HG02938 (cell line): Measurements from ENCODE around the gene DTWD2.

Experiments
- ATAC-seq: cut with Tn5 transposase; IDR thresholded peaks from one replicate; pipeline ENCODE4 v1.9.1; 2021; ENCODE audit warnings: mild to moderate bottlenecking, moderate library complexity; ENCODE audit not compliant: unreplicated experiment

Gene DTWD2, protein sequence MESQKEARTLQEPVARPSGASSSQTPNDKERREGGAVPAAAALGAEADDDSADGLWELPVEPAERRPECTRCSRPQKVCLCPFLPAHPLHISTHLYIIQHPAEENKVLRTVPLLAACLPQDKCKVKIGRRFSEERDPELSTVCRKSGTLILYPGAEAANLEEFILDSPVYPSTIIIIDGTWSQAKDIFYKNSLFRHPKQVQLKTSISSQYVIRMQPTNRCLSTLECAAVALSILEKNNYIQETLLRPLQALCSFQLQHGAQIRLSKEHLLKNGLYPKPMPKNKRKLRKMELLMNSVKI

DNA sequence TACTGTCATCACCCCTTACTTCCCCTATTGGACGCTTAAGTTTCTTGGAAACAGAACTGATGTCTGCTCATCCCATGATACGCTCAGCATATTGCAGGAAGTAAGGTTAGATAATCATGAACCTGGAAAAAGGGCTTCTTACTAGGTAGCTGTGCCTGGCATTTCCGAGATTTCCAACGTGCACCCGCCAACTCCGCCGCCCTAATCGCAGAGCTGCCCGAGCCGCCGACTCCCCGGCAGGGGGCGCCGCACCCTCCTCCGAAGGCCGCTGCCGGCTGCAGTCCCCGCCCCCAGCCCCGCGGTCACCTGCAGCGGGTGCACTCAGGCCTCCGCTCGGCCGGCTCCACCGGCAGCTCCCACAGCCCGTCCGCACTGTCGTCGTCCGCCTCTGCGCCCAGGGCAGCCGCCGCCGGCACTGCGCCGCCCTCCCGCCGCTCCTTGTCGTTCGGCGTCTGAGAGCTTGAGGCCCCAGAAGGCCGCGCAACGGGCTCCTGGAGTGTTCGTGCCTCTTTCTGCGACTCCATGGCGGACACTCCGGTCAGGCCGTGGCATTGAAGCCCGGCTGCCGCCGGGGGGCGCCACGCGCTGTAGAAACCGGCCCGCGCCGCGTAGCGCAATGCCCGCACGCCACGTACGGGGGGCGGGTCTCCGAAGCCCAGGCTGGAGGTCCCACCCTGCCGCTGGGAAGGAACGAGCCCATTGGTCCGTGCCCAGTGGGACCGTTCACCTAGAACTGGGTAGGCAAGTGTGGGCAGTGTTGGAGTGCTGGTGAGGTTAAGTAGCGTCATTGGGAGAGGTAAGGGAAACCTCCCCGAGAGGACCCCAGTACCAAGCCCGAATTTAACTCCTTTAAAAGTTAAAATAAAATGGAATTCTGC, at the start of gene DTWD2:
Gene DTWD2 (minus strand): TSS at position 560 of the 878 bp plus-strand sequence. CDS start 36 bp downstream, at position 524.
- ATAC-seq = peak; percentile 94

DNA sequence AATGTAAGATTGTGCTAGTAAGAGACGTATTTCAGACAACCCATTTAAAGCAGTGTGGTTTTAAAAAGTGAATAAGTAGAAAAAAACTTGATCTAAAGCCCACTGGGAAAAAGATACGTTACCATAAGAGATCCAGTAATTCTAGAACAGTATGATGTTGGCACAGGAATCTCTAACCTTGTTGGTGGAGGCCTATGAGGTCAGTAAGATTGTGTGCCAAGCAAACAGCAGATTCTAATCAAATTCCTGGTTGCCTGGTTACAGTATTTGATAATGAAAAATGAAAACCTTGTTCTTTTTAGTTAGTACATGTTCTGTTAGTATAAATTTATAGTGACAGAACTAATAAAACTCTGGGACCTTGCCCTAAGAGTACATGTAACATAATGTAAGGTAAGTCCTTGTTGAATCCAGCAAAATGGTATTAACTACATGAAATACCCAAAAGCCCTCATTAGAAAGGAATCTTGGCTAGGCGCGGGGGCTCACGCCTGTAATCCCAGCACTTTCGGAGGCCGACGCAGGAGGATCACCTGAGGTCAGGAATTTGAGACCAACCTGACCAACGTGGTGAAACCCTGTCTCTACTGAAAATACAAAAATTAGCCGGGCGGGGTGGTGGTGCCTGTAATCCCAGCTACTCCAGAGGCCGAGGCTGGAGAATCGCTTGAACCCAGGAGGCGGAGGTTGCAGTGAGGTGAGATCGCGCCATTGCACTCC, 49.3 kb upstream of the DTWD2 start:
- no peak for ATAC-seq

DNA sequence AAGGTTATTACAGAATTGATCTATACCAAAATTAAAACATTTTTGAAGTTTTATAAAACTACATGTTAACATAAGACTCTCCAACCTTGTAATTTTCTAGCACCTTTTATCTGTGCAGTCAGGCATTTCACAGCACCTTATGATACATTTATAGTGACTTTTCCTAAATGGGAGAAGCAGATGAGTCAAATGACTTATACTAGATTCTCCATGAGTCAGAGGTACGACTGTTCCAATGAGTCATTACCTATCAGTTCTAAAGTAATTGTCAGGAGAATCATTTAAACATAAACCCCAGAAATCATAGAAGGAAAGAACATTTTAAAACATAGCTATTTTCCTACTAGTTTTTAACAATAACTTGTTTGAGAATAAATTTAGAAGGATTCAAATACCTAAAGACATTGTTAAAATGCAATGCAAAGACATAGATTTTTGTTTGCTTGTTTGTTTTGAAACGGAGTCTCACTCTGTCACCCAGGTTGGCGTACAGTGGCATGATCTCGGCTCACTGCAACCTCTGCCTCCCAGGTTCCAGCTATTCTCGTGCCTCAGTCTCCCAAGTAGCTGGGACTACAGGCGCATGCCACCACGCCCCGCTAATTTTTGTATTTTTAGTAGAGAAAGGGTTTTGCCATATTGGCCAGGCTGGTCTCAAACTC, 47.9 kb upstream of the DTWD2 start:
- ATAC-seq = no peak

DNA sequence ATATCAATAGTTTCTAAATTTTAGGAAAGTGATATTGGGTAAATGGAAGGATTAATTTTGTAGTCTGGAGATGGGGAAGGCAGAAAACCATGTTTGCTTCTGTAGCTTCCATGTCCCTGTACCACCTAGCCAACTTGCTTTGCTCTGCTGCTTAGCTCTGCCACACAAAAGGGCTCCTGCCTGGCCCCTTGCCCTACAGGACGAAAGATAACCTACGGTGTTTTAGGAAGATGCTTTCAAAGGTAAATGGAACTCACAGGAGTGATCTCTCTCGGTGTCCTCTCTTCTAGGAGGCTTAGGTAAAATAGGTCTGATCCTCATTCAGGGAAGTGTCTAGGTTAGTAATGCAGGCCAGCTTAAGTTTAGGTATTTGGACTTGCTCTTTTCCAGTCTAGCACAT, 44.8 kb upstream of the DTWD2 start:
- ATAC-seq = no peak

DNA sequence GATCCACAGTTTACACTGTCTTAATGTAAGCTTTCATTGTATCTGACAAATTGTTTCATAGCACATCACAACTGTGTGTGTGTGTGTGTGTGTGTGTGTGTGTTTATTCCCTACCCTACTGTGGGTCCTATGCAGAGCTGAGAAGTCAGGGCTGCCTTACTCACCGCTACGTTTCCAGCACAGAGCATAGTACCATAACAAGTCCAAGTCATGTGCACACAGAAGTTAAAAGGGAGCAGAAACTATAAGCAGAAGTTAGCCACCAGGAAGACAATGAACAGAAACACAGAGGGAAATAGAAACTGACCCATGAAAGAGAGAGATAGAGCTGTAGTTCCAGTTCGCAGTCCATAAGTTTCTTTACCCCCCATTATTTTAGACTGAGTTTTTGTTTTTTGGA, 44.3 kb upstream of the DTWD2 start:
- ATAC-seq = peak; percentile 33

DNA sequence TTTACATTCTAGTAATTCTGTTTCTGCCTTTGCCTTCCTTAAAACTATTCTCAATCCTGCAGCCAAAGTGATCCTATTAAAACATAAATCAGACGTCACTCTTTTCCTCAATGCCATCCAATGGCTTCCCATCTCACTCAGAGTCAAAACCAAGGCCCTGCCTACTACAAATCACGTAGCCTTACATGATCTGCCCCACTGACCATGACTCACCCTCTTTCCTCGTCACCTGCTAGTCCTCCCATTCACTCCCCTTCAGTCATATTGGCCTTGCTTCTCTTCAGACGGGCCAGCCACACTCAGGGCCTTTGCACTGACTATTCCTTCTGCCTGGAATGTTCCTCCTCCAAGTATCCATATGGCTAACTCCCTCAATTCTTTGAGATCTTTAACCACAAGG, 43.6 kb upstream of the DTWD2 start:
- peak; percentile 60 for ATAC-seq

DNA sequence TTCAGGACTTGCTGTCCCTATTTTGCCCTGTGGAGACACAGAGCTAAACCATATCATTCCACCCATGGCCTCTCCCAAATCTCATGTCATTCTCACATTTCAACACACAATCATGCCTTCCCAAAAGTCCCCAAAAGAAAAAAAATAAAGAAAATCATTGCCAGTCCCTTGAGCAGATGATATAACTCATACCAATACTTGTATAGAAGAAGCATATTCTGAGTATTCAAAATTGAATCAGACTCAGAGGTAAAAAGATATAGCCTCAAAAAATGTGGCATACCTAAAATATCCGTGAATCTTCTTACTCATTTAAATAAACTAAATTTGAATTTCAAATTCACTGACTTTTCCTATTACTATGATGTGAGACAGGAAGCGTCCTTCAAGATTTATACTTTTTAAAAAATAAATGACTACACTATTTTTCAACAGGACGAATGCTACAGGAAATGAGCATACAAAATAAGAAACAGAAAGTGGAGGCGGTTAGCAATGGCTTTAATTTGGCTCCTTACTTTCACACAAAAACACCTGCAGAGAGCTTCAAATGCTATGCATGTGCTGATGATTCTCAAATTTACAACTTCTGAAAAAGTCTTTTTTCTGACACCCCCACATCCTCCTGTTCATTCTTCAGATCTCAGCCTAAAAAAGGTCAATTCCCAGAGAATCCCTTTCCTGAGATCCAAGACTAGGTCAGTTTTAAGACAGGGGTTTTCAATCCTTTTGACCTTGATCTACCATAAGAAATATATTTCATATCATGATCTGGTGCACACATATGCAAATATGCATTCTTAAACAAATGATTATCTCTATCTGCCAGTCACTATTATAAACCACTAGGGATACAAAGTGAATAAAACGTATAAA, 42.9 kb upstream of the DTWD2 start:
- peak; percentile 83 for ATAC-seq

DNA sequence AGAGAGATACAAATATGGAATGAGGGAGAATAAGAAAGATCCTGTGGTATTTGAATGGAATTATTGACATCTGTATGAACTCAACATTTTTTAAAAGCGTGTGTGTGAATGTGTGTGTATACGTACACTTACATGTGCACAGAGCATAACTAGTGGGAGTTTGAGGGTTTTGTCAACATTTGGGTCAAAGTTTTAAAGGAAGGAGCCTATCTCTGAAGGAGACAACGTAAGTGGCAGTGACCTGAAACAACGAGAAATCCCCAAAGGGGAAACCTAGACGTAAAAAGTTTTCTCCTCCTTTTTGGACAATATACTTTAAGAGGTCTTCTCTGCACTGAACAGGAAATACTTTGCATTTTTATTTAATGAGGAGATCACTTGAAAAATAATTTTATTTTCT, 40.2 kb upstream of the DTWD2 start:
- no peak for ATAC-seq

DNA sequence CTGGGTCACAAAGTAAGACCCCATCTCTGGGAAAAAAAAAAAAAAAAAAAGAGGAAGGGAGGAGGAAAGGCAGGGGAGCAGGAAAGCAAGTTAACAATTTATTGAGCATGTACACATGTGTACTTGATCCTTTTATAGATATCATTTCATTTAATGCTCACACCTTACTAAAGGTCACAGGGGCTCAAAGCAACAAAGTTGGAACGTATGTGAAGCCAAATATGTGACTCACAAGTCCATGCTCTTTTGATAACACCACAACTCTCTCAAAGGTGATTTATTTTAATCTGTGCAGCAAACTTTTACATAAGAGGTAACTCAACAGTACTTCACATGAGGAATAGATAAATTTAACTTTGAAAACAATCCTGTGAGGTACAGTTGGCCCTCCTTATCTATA, 34.4 kb upstream of the DTWD2 start:
- no peak for ATAC-seq

DNA sequence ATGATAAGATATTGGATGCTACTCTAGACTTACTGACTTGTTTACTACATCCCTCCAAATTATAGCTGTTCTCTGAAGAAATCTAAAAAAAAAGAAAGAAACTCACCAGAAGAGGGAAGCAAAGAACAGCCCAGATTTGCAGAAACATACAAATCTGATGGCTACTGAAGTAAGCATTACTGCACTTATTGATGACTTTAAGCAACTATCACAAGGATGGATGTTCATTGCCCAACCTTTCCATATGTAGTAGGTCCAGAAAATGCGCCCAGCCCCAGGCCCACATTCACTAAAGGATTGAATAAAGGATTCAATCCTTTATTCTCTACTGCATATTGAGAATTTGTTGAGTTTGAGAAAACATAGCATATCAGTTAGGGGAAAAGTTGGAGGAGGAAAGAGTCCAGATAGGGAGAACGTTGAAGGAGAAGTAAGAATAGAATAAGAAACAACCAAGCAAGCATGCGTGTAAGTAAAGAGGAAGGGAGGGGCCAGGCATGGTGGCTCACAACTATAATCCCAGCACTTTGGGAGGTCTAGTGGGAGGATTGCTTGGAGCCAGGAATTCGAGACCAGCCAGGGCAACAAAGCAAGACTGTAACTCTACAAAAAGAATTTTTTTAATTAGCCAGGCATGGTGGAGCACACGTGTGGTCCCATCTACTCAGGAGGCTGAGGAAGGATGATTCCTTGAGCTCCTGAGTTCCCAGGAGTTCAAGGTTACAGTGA, 33.8 kb upstream of the DTWD2 start:
- ATAC-seq = peak; percentile 76

DNA sequence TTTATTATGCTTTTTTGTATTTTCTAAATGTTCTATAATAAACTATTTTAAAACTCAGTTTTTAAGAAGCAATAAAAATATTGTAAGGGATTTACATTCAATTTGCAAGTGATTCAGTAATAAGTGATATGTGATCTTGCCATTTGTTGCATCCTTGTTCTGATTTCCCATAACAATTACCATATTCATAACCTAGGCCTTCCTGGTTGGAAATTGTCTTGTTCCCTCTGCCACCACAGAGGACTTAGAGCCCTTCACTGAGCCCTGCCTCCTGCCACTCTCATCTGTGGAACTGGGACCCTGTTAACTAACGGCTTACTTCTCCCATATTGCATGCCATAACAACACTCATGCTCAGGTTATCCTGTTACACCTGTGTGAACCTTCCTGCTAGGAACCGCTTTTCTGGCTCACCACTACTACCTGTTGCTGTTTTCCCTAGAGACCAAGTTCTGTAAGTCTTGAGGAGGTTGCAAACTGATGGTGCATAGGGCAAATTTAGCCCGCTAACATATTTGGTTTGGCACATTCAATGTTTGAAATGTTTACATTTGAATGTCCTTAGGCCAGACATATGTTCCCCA, 32.9 kb upstream of the DTWD2 start:
- no peak for ATAC-seq

DNA sequence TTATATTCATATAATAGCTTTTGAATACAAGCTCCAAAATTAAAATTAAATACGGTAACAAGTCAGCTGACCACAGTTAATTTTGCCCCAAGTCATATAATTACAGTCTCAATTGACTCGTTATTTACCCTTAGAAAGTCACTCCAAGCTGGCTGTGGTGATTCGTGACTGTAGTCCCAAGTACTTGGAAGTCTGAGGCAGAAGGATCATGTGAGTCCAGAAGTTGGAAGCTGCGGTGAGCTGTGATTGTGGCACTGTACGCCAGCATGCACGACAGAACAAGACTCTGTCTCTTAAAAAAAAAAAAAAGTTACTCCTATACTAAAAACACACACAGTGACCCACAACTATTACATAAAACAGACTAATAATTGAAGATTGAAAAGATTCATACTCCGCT, 31.6 kb upstream of the DTWD2 start:
- no peak for ATAC-seq

DNA sequence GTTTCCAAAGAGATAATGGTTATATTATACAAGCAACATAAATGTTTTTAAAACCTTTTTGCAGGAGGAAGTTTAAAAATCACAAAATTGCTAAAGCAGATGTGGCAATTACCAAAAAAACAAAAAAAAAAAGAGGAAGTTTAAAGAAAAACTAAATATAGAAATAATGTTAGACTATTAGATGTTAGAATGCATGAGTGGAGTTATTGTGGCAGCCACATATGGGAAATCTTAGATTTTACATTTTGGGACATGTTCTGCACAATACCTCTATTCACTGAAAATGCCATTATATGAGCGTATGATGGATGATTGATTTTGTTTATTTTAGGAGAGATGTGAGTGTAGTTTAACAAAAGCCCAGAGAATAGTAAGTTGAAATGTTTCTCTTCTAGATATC, 31.2 kb upstream of the DTWD2 start:
- no peak for ATAC-seq

DNA sequence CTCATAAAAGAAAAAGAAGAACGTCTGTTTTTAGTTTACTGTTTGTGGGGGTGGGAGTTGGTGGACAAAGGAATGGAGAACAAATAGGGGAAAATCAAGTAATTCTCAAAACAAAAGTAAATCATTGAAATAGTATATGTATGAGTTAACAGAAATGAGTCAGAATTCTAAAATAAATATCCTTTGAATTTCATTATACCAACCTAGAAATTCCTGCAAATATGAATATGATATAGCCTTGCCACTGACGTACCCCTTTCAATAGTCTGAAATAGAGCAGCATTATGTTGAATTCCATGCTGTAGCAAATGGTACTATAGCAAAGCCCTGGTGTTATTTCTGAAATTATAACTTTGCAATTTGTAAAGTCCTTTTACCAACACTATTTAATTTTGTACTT, 29.6 kb upstream of the DTWD2 start:
- ATAC-seq = no peak

DNA sequence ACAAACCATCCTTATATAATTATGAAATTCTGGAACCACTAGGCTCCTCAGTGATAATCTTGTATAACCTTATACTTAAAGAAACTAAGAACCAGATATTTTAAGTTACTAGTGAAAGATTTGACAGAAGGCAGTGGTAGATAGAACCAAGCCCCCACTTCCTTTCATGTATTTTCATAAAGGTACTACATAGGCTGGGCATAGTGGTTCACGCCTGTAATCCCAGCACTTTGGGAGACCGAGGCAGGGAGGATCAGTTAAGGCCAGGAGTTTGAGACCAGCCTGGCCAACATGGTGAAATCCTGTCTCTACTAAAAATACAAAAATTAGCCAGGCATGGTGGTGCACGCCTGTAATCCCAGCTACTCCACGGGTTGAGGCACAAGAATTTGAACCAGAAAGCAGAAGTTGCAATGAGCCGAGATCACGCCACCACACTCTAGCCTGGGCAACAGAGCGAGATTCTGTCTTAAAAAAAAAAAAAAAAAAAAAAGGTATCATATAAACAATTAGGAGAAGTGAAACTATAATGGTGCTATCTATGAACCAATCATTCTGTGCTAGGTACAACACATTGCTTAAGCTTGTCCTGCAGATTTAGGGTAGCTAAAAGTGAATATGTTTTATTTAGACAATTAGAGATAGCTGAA, 27.9 kb upstream of the DTWD2 start:
- ATAC-seq = peak; percentile 92

DNA sequence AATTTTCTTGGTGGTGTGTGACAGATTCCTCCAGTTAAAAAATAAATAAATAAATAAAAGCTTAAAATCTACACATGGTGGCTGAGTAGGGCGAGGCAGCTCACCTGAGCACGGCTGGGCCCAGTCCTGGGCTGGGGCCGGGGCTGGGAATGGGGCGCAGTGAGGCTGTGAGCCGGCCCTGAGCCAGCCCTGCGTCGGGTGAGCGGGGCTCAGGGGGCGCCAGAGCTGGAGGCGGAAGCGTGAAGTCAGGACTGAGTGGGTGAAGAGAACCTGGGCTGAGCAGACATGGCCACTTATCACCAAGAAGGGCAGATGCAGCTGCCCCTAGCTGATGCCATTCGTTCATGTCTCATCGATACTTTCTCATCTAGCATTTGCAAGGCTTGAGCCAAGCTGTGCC, 22.8 kb upstream of the DTWD2 start:
- no peak for ATAC-seq

DNA sequence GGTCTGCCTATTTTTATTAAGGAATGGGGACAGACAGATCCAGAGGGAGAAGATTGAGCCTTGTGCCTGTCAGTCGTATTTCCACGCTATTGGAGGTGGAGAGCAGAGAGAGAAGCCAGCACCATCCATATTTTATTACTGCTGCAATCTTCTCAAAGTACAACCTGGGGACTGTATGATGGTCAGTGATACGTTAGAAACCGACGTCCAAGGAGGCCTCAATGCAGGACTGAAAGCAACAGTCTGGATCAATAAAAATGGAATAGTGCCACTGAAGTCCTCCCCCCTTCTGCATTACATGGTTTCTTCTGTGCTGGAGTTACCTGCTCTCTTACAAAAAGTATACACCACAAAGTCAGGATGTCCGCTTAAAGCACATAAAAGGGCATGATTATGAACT, 21.9 kb upstream of the DTWD2 start:
- no peak for ATAC-seq

DNA sequence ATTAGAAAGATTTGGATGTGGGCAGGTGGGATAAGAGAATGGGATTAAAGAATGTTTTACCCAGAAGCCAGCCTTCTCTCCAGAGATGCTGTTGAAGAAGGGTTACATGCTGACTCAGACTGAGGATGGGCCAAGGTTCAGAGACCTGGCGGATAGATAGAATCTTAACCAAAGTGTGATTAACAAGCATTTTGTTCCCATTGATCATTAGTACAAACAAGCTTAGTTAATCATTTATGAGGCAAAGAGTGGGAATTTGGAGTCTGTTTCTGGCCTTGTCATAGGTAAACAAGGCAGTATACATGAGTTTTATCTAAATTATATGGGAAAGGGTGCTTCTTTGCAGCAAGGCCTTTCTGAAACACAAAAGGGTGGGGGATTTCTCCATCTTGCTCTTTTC, 20.8 kb upstream of the DTWD2 start:
- ATAC-seq = no peak

DNA sequence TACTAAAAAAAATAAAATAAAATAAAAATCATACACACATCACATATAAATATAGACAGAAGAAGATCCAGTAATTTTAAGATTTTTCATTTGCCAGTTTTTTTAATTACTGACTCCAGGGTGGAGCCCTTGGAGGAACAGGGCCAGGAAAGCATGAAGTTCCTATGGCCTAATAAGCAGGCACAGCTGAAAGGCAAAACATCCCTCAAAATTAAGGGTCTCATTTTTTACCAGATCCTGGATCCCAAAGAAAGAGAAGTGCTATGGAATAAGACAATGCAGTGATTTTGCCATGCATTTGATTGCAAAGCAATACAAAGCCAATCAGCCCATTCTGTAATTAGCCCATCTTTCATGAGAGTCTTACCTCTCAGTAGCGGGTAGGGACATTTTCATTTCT, 11.3 kb upstream of the DTWD2 start:
- no peak for ATAC-seq
